CD14-positive monocyte (primary cell): Measurements from ENCODE around the gene PITRM1. TPM values are rescaled to one million over a fixed set of nuclear protein-coding genes. Genes with fewer than 3 reads are reported as not detected.

Experiments used
- DNase-seq, 3 donors: peaks; one replicate each; pipeline ENCODE4 v3.0.0-alpha.2; 2011 to 2022
- H2AFZ ChIP-seq: 2 replicates; pipeline ENCODE4 v1.6.0; 2012; ENCODE audit warnings: mild to moderate bottlenecking, low read depth, low read length, inconsistent platforms; ENCODE audit not compliant: insufficient read depth, poor library complexity, severe bottlenecking
- H3K27ac ChIP-seq, 2 donors: 1 replicate in 1 of 2; 2 replicates in 1 of 2; pipeline ENCODE4 v1.5.1; 2012 to 2013; ENCODE audit warnings: low read length in 2 of 2, control low read depth in 1 of 2, inconsistent platforms in 1 of 2, low read depth in 1 of 2, mild to moderate bottlenecking in 1 of 2
- H3K27me3 ChIP-seq, 2 donors: one replicate each; pipeline versions ENCODE4 v1.6.0 to v1.6.1; 2011 to 2013; ENCODE audit warnings: low read length in 2 of 2; ENCODE audit not compliant: control insufficient read depth in 2 of 2, insufficient read depth in 2 of 2
- H3K36me3 ChIP-seq, 2 donors: replicated peaks in 1 of 2; 1 replicate in 1 of 2; 2 replicates in 1 of 2; pipeline versions ENCODE4 v1.5.1 to v1.6.1; 2012 to 2013; ENCODE audit warnings: low read length in 2 of 2, control low read depth in 1 of 2, inconsistent platforms in 1 of 2, mild to moderate bottlenecking in 1 of 2; ENCODE audit not compliant: insufficient read depth in 2 of 2, control insufficient read depth in 1 of 2
- H3K4me1 ChIP-seq, 2 donors: 1 replicate in 1 of 2; 2 replicates in 1 of 2; pipeline versions ENCODE4 v1.5.1 to v1.6.1; 2012 to 2013; ENCODE audit warnings: low read length in 2 of 2, control low read depth in 1 of 2, inconsistent platforms in 1 of 2, mild to moderate bottlenecking in 1 of 2, moderate library complexity in 1 of 2; ENCODE audit not compliant: insufficient read depth in 2 of 2, control insufficient read depth in 1 of 2
- H3K4me2 ChIP-seq: replicated peaks from 2 replicates; pipeline ENCODE3; 2012; ENCODE audit warnings: low read length, moderate library complexity, mild to moderate bottlenecking; ENCODE audit not compliant: poor library complexity, severe bottlenecking; ENCODE audit errors: extremely low read depth
- H3K4me3 ChIP-seq, 3 experiments: fragments of 200-600 bp in 1 of 3; sonication (generic) in 1 of 3; replicated peaks in 1 of 3; 1 replicate in 2 of 3; 2 replicates in 1 of 3; pipeline ENCODE4 v1.5.1; 2011 to 2013; ENCODE audit warnings: low read length in 3 of 3, mild to moderate bottlenecking in 3 of 3, control low read depth in 2 of 3, low read depth in 2 of 3, inconsistent platforms in 1 of 3, moderate library complexity in 1 of 3
- H3K79me2 ChIP-seq: 2 replicates; pipeline ENCODE4 v1.6.0; 2012; ENCODE audit warnings: mild to moderate bottlenecking, control low read depth, inconsistent platforms, low read length, moderate library complexity; ENCODE audit not compliant: insufficient read depth
- H3K9ac ChIP-seq: 2 replicates; pipeline ENCODE4 v1.6.0; 2017; ENCODE audit warnings: low read length, mild to moderate bottlenecking; ENCODE audit not compliant: insufficient read depth, poor library complexity, severe bottlenecking
- H3K9me3 ChIP-seq, 2 donors: replicated peaks in 1 of 2; 1 replicate in 1 of 2; 2 replicates in 1 of 2; pipeline versions ENCODE4 v1.5.1 to v1.6.1; 2012 to 2013; ENCODE audit warnings: low read length in 2 of 2, control low read depth in 1 of 2; ENCODE audit not compliant: control insufficient read depth in 1 of 2, insufficient read depth in 1 of 2
- H4K20me1 ChIP-seq: 2 replicates; pipeline ENCODE4 v1.6.0; 2012; ENCODE audit warnings: mild to moderate bottlenecking, low read length, control low read depth, moderate library complexity; ENCODE audit not compliant: insufficient read depth
- H3K27ac Mint-ChIP-seq, 7 donors: one replicate each; pipeline ENCODE4 v1.8.0; 2020; ENCODE audit warnings: mild to moderate bottlenecking in 7 of 7, mixed read lengths in 7 of 7, moderate library complexity in 6 of 7, inconsistent platforms in 2 of 7
- H3K27me3 Mint-ChIP-seq, 3 donors: one replicate each; pipeline ENCODE4 v1.8.0; 2021 to 2022; ENCODE audit warnings: low read depth in 3 of 3, mild to moderate bottlenecking in 3 of 3, mixed read lengths in 3 of 3, moderate library complexity in 3 of 3, inconsistent platforms in 1 of 3
- H3K36me3 Mint-ChIP-seq, 2 donors: one replicate each; pipeline ENCODE4 v1.8.0; 2020; ENCODE audit warnings: mixed read lengths in 2 of 2, inconsistent platforms in 1 of 2, mild to moderate bottlenecking in 1 of 2
- H3K4me1 Mint-ChIP-seq: one replicate; pipeline ENCODE4 v1.8.0; 2020; ENCODE audit warnings: mild to moderate bottlenecking, mixed read lengths
- H3K4me3 Mint-ChIP-seq, 2 donors: one replicate each; pipeline ENCODE4 v1.8.0; 2020; ENCODE audit warnings: mild to moderate bottlenecking in 2 of 2, mixed read lengths in 2 of 2, moderate library complexity in 1 of 2
- H3K9me3 Mint-ChIP-seq, 7 donors: one replicate each; pipeline ENCODE4 v1.8.0; 2020 to 2022; ENCODE audit warnings: mixed read lengths in 7 of 7, mild to moderate bottlenecking in 6 of 7, moderate library complexity in 6 of 7, inconsistent platforms in 2 of 7
- WGBS: methylation state at CpG from one replicate; pipeline ENCODE4 v1.1.5; 2013; ENCODE audit warnings: missing lambda C conversion rate; ENCODE audit not compliant: insufficient coverage; 5-methylcytosine and 5-hydroxymethylcytosine counted together
- intact Hi-C, 2 donors: fragments of 100-400 bp; cut with micrococcal nuclease; formaldehyde crosslinking; loops; one replicate each; pipeline versions ENCODE4 v1.15.0 to v1.15.1; 2023
- polyA plus RNA-seq, 3 donors: library from polyadenylated mRNA; depleted of rRNA in 1 of 3; unstranded in 2 of 3; stranded (reverse) in 1 of 3; fragments of 300-500 nt in 2 of 3; fragments of >200 nt in 1 of 3; fragmentation: Illumina TruSeq in 2 of 3; gene quantifications; 1 replicate in 2 of 3; 2 replicates in 1 of 3; pipeline ENCODE4 v1.2.3, GENCODE V29; 2012 to 2021
- TF ChIP-seq, protein P1 (sequence below): fragments of 200-600 bp; IDR thresholded peaks from one replicate; pipeline ENCODE4 v1.8.0; 2022; ENCODE audit warnings: antibody characterized with exemption, mild to moderate bottlenecking

The PITRM1 gene
- polyA plus RNA-seq, 3 donors: 15.3 to 45.7 (median 23.2) TPM

DNA sequence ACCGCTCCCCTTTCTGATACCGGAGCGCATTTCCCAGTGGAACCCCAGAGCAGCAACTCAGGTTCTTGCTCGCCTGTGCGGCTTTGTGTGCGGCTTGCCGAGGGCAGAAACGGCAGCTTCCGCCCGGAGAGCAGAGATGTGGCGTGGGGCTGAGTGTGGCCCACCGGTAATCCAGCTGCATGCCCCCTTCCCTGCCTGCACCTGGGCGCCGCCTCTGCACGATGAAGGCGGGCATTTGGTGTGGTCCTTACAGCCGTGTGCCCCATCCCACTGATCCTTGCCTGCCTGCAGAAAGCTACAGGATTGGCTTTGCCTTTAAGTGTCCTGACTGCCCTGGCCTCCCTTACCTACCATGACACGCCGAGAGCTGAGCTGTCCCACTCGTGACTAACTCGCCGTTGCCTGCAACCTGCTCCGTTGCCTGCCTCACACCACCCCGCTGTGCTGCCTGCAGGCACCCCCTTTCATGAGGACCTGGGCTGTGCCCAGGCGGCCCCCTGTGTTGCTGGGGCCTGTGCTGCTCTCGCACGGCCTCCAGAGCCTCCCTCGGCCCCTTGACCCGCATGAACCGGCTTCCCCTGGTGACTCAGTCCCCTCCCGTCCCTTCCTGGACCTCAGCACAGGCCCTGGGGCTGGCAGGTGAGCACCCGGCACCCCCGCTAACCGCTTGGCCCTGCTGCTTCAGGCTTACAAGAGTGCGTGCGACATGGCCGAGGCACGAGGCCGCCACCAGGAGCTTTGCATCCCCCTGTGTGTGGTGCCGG, 48.0 kb downstream of the PITRM1 start:
- Histone ChIP-seq H3K27me3 (no peaks in the 10 kb centered on the region), H3K79me2 (no peaks in the 10 kb centered on the region), H3K9ac (no peak overlapping the region), H3K4me3 (no peak overlapping the region), H3K4me2 (no peak overlapping the region), H3K9me3 (peaks cover 0 to 22% of the 10 kb centered on the region in 2 donors), H3K36me3 (peaks cover 12 to 35% of the 10 kb centered on the region in 2 donors), H3K27ac (no peak overlapping the region), H2AFZ (no peak overlapping the region), H4K20me1 (no peaks in the 10 kb centered on the region), H3K4me1 (no peaks in the 10 kb centered on the region)
- DNase-seq: no peak
- intact Hi-C loops: no loop called here
- Mint-ChIP-seq H3K4me1 (no peaks in the 10 kb centered on the region), H3K27ac (no peak overlapping the region), H3K4me3 (no peak overlapping the region), H3K36me3 (peaks cover 18 to 70% of the 10 kb centered on the region in 2 donors), H3K27me3 (peaks cover 0 to 2% (median 0%) of the 10 kb centered on the region in 3 donors), H3K9me3 (peaks cover 0 to 32% (median 14%) of the 10 kb centered on the region in 7 donors)
- TF ChIP-seq, protein P1, sequence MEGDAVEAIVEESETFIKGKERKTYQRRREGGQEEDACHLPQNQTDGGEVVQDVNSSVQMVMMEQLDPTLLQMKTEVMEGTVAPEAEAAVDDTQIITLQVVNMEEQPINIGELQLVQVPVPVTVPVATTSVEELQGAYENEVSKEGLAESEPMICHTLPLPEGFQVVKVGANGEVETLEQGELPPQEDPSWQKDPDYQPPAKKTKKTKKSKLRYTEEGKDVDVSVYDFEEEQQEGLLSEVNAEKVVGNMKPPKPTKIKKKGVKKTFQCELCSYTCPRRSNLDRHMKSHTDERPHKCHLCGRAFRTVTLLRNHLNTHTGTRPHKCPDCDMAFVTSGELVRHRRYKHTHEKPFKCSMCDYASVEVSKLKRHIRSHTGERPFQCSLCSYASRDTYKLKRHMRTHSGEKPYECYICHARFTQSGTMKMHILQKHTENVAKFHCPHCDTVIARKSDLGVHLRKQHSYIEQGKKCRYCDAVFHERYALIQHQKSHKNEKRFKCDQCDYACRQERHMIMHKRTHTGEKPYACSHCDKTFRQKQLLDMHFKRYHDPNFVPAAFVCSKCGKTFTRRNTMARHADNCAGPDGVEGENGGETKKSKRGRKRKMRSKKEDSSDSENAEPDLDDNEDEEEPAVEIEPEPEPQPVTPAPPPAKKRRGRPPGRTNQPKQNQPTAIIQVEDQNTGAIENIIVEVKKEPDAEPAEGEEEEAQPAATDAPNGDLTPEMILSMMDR: no peak
- 96% methylated on average over 40 of the region's 40 CpGs for WGBS

DNA sequence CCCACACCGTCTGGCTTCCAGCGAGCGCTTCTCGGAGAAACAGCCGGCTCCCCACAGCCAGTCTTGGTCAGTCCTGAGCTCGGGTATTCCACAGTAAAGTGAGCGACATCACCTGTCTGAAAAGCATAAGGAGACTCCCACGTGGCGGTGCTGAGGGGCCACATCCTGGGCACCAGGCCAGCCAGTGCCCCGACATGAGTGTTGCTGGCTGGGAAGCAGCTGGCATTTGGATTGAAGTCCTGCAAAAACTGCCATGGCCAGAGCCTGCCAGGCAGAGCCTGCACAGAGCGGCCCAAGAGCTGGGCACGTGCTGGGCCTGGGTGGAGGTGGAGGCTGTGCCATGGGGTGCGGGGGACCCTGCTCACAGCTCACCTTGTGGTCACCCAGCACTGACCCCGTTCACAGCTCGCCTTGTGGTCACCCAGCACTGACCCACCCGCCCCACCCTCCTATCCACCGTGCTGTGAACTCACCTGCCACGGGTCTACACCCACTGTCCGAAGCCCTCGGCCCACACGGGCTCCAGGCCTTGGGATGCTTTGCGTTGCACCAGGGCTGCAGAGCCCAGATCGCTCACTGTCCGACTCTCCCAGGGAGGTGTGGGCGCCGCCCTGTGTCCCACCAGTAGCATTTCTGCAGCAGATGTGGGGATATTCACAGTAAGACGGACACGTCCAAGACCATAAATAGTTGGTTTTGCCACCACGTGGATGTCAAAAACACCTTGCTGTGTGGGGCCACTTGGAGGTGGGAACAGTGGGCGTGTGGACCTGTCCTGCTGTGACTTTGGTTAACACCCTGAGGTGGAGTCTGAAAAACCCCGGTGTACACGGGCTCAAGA, 48.8 kb downstream of the PITRM1 start:
- Histone ChIP-seq H3K9me3 (peaks cover 0 to 21% of the 10 kb centered on the region in 2 donors), H3K36me3 (peaks cover 15 to 39% of the 10 kb centered on the region in 2 donors), H3K4me3 (no peak overlapping the region), H4K20me1 (no peaks in the 10 kb centered on the region), H3K4me2 (no peak overlapping the region), H3K9ac (no peak overlapping the region), H3K79me2 (no peaks in the 10 kb centered on the region), H3K27me3 (no peaks in the 10 kb centered on the region), H3K27ac (no peak overlapping the region), H3K4me1 (no peaks in the 10 kb centered on the region), H2AFZ (no peak overlapping the region)
- peaks cover 0 to 2% (median 0%) of the 10 kb centered on the region in 3 donors for H3K27me3 Mint-ChIP-seq
- WGBS: 88% methylated on average over 28 of the region's 32 CpGs
- no peak overlapping the region for H3K4me3 Mint-ChIP-seq
- no peak for DNase-seq
- intact Hi-C loops: no loop called here
- H3K36me3 Mint-ChIP-seq: peaks cover 20 to 65% of the 10 kb centered on the region in 2 donors
- H3K4me1 Mint-ChIP-seq: no peaks in the 10 kb centered on the region
- TF ChIP-seq, protein P1: no peak
- H3K27ac Mint-ChIP-seq: peak overlapping the region in 2 of 7 donors; percentile 19 to 78
- peaks cover 0 to 30% (median 12%) of the 10 kb centered on the region in 7 donors for H3K9me3 Mint-ChIP-seq
